HepG2 (cell line): ENCODE results near the gene DRAXIN. TPM values are rescaled to one million over a fixed set of nuclear protein-coding genes. Genes with fewer than 3 reads are reported as not detected.

Experiments
- ATAC-seq: fragments of 200-7000 bp; cut with Tn5 transposase; 3 replicates; pipeline ENCODE4 v1.9.1; 2020; ENCODE audit warnings: mild to moderate bottlenecking, moderate library complexity
- BruUV-seq: library from RNA; stranded (reverse); fragments of 400-500 nt; replicated peaks from 2 replicates; lab custom pipeline; 2021; lab: Mats Ljungman, UMichigan
- CTCF ChIA-PET: fragments of 300-600 bp; formaldehyde crosslinking; extraction: SDS; loops from one replicate; lab custom pipeline; 2021; ENCODE audit warnings: low total read pairs, inconsistent platforms, low intra/inter-chr PET ratio; lab: Yijun Ruan, JAX
- POLR2A ChIA-PET: fragments of 350-600 bp; sonication (Branson Sonifier 250); formaldehyde crosslinking; loops from one replicate; lab custom pipeline; 2020; ENCODE audit warnings: antibody characterized with exemption, inconsistent platforms; lab: Yijun Ruan, JAX
- DNase-seq: peaks from one replicate; pipeline ENCODE4 v3.0.0-alpha.2; 2015; ENCODE audit warnings: low spot score
- FAIRE-seq: peaks from 3 replicates; lab custom pipeline; 2011; peaks lifted over from hg19 to GRCh38; lab: Jason Lieb, UNC
- H2AFZ ChIP-seq: one replicate; pipeline ENCODE4 v1.6.1; 2011; ENCODE audit warnings: low read length, inconsistent platforms
- H3K27ac ChIP-seq: fragments of 300-600 bp; 3 replicates; pipeline ENCODE4 v1.8.0; 2011; ENCODE audit warnings: mixed run types, mild to moderate bottlenecking, mixed read lengths, low read length, inconsistent platforms; ENCODE audit not compliant: insufficient read depth; ENCODE audit errors: extremely low read length
- H3K27me3 ChIP-seq, 2 experiments: fragments of 200-600 bp in 1 of 2; 2 replicates in 1 of 2; 3 replicates in 1 of 2; pipeline versions ENCODE4 v1.6.0 to v1.8.0; 2011; ENCODE audit warnings: low read length in 2 of 2, mild to moderate bottlenecking in 2 of 2, moderate library complexity in 2 of 2, inconsistent platforms in 1 of 2; ENCODE audit not compliant: insufficient read depth in 2 of 2, control insufficient read depth in 1 of 2
- H3K36me3 ChIP-seq, 2 experiments: fragments of 200-600 bp in 1 of 2; replicated peaks in 1 of 2; 2 replicates in 1 of 2; 3 replicates in 1 of 2; pipeline versions ENCODE4 v1.5.1 to v1.8.0; 2011; ENCODE audit warnings: low read length in 2 of 2, inconsistent platforms in 1 of 2; ENCODE audit not compliant: insufficient read depth in 2 of 2, control insufficient read depth in 1 of 2
- H3K4me1 ChIP-seq: 2 replicates; pipeline ENCODE4 v1.5.1; 2012; ENCODE audit warnings: low read length, inconsistent platforms; ENCODE audit not compliant: insufficient read depth
- H3K4me2 ChIP-seq: 2 replicates; pipeline ENCODE4 v1.6.0; 2011; ENCODE audit warnings: low read depth, low read length, inconsistent platforms
- H3K4me3 ChIP-seq, 3 experiments: fragments of 200-600 bp in 1 of 3; sonication (generic), shearing (Covaris generic) in 1 of 3; replicated peaks in 1 of 3; 2 replicates each; pipeline ENCODE4 v1.5.1; 2011 to 2016; ENCODE audit warnings: low read length in 3 of 3, inconsistent platforms in 2 of 3, low read depth in 2 of 3, mild to moderate bottlenecking in 2 of 3, control low read depth in 1 of 3, mixed read lengths in 1 of 3; ENCODE audit not compliant: insufficient read depth in 1 of 3
- H3K79me2 ChIP-seq: one replicate; pipeline ENCODE4 v1.6.1; 2011; ENCODE audit warnings: low read length, inconsistent platforms; ENCODE audit not compliant: insufficient read depth
- H3K9ac ChIP-seq: 2 replicates; pipeline ENCODE4 v1.6.0; 2011; ENCODE audit warnings: mild to moderate bottlenecking, low read depth, low read length, inconsistent platforms; ENCODE audit not compliant: insufficient read depth
- H3K9me3 ChIP-seq: 2 replicates; pipeline ENCODE4 v1.5.1; 2012; ENCODE audit warnings: mild to moderate bottlenecking, low read length
- H4K20me1 ChIP-seq: 2 replicates; pipeline ENCODE4 v1.6.0; 2011; ENCODE audit warnings: inconsistent platforms, mild to moderate bottlenecking, low read length, moderate library complexity; ENCODE audit not compliant: insufficient read depth
- CC2D1A ChIP-seq: sonication (generic); formaldehyde crosslinking; IDR thresholded peaks from 2 replicates; pipeline ENCODE4 v1.8.1; 2023; ENCODE audit warnings: mild to moderate bottlenecking, missing genetic modification reagents
- POGK ChIP-seq: sonication (generic); formaldehyde crosslinking; conservative IDR thresholded peaks from 2 replicates; pipeline ENCODE4 v1.8.0; 2022; ENCODE audit warnings: mild to moderate bottlenecking, moderate library complexity, missing genetic modification reagents
- POLR2G ChIP-seq: fragments of 200-400 bp; formaldehyde crosslinking; IDR thresholded peaks from 2 replicates; pipeline ENCODE4 v1.6.1; 2018; ENCODE audit warnings: mild to moderate bottlenecking, low read depth, low read length, moderate library complexity
- PRPF4 ChIP-seq: fragments of 200-400 bp; formaldehyde crosslinking; IDR thresholded peaks from 2 replicates; pipeline ENCODE4 v1.6.1; 2016; ENCODE audit warnings: low read length, low read depth; ENCODE audit not compliant: poor library complexity, severe bottlenecking
- ZNF451 ChIP-seq: sonication (generic); formaldehyde crosslinking; IDR thresholded peaks from 2 replicates; pipeline ENCODE4 v1.5.0; 2020; ENCODE audit warnings: mild to moderate bottlenecking, missing genetic modification reagents
- ZNF83 ChIP-seq: sonication (generic); formaldehyde crosslinking; IDR thresholded peaks from 2 replicates; pipeline ENCODE4 v1.4.0; 2020; ENCODE audit warnings: missing genetic modification reagents, mild to moderate bottlenecking, borderline replicate concordance
- WGBS: methylation state at CpG from one replicate; pipeline ENCODE4 v1.1.6; 2017; ENCODE audit warnings: low lambda C conversion rate; 5-methylcytosine and 5-hydroxymethylcytosine counted together
- in situ Hi-C: cut with HindIII; loops from 2 replicates; pipeline ENCODE4 v1.10.0; 2017; ENCODE audit warnings: low pct_unique_long_range_greater_than_20kb; ENCODE audit not compliant: extremely low pct_ligation_motif_present
- intact Hi-C: fragments of 100-400 bp; cut with micrococcal nuclease; formaldehyde crosslinking; loops from one replicate; pipeline ENCODE4 v1.10.0; 2022; ENCODE audit not compliant: unreplicated experiment
- polyA plus RNA-seq, 8 experiments: library from polyadenylated mRNA; depleted of rRNA in 3 of 8; stranded (reverse) in 7 of 8; unstranded in 1 of 8; fragments of >200 nt; fragmentation: Illumina TruSeq in 4 of 8; extraction: Trizol in 4 of 8; gene quantifications; 2 replicates each; pipeline versions ENCODE4 v1.2.1 to v1.2.3, GENCODE V29; 2011 to 2016; ENCODE audit warnings: low read depth in 4 of 8, missing spikeins in 1 of 8, mixed read lengths in 1 of 8; ENCODE audit not compliant: insufficient read depth in 1 of 8
- total RNA-seq, 5 experiments: library from RNA; depleted of rRNA; stranded (reverse); fragments of >200 nt; fragmentation: Illumina TruSeq; extraction: Trizol; gene quantifications; 2 replicates each; pipeline ENCODE4 v1.2.3, GENCODE V29; 2016; ENCODE audit warnings: low read depth in 1 of 5
- TF ChIP-seq, protein P1 (sequence below): IDR thresholded peaks from 2 replicates; pipeline ENCODE4 v1.6.1; 2016; ENCODE audit warnings: low read depth, control low read depth
- TF ChIP-seq, protein P2 (sequence below): sonication (generic); formaldehyde crosslinking; IDR thresholded peaks from 2 replicates; pipeline ENCODE4 v1.4.0; 2020; ENCODE audit warnings: mild to moderate bottlenecking, missing genetic modification reagents
- TF ChIP-seq, protein P3 (sequence below): sonication (generic); formaldehyde crosslinking; IDR thresholded peaks from 2 replicates; pipeline ENCODE4 v1.4.0; 2020; ENCODE audit warnings: missing genetic modification reagents, borderline replicate concordance

The DRAXIN gene
- total and polyA plus RNA-seq, 2 of the 13 experiments (the other 11 are each of a cell fraction or from before 2014, with no cell fraction given): 0.02 TPM; not detected in 1

- TF ChIP-seq PRPF4 (no peak), POGK (CRISPR knock-in tag) (peak; percentile 82)
These were observed 10.3 kb upstream of the DRAXIN start, which contains the start of gene MAD2L2 (continued) for GRCh38 chr1:11681071-11681771.

GRCh38 chr1:11682287-11682771, 9.2 kb upstream of the DRAXIN start:
- no peak for FAIRE-seq
- H3K4me3 ChIP-seq: peak overlapping the region in 1 of 3 experiments; percentile 90; a peak in 1 of 6 replicates
- no peak overlapping the region for H2AFZ ChIP-seq
- H3K4me1 ChIP-seq: peaks cover 23% of the 10 kb centered on the region
- ATAC-seq: no peak
- peak overlapping the region; percentile 99; the same call in 1 of the 2 replicates for H3K4me2 ChIP-seq
- H3K36me3 ChIP-seq: peaks cover 0 to 5% of the 10 kb centered on the region in 2 experiments; a peak in 1 of 5 replicates
- H3K79me2 ChIP-seq: no peaks in the 10 kb centered on the region
- BruUV-seq: no TSS peak
- ChIA-PET CTCF (no interaction called here), POLR2A (interaction anchor here (0.7 to 2.5 kb wide), 3 partner anchors 11 to 29 kb away, joined by 3 to 16 read pairs (median 3); no protein-coding TSS in a partner anchor)
- H4K20me1 ChIP-seq: no peaks in the 10 kb centered on the region
- H3K27me3 ChIP-seq: peaks cover 3 to 39% of the 10 kb centered on the region in 2 experiments; a peak in 4 of 5 replicates
- no peak overlapping the region for H3K27ac ChIP-seq
- DNase-seq: no peak
- H3K9me3 ChIP-seq: no peaks in the 10 kb centered on the region
- in situ Hi-C loops (no loop called here), intact Hi-C loops (no loop called here)
- 20% methylated on average over 7 of the region's 7 CpGs for WGBS
- H3K9ac ChIP-seq: no peak overlapping the region
- TF ChIP-seq, protein P1, sequence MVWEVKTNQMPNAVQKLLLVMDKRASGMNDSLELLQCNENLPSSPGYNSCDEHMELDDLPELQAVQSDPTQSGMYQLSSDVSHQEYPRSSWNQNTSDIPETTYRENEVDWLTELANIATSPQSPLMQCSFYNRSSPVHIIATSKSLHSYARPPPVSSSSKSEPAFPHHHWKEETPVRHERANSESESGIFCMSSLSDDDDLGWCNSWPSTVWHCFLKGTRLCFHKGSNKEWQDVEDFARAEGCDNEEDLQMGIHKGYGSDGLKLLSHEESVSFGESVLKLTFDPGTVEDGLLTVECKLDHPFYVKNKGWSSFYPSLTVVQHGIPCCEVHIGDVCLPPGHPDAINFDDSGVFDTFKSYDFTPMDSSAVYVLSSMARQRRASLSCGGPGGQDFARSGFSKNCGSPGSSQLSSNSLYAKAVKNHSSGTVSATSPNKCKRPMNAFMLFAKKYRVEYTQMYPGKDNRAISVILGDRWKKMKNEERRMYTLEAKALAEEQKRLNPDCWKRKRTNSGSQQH (CRISPR knock-in tag): no peak
- TF ChIP-seq CC2D1A: no peak
- TF ChIP-seq, protein P2, sequence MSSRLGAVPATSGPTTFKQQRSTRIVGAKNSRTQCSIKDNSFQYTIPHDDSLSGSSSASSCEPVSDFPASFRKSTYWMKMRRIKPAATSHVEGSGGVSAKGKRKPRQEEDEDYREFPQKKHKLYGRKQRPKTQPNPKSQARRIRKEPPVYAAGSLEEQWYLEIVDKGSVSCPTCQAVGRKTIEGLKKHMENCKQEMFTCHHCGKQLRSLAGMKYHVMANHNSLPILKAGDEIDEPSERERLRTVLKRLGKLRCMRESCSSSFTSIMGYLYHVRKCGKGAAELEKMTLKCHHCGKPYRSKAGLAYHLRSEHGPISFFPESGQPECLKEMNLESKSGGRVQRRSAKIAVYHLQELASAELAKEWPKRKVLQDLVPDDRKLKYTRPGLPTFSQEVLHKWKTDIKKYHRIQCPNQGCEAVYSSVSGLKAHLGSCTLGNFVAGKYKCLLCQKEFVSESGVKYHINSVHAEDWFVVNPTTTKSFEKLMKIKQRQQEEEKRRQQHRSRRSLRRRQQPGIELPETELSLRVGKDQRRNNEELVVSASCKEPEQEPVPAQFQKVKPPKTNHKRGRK: no peak
- no peak for TF ChIP-seq ZNF83 (CRISPR knock-in tag)
- no peak for TF ChIP-seq POLR2G
- TF ChIP-seq, protein P3, sequence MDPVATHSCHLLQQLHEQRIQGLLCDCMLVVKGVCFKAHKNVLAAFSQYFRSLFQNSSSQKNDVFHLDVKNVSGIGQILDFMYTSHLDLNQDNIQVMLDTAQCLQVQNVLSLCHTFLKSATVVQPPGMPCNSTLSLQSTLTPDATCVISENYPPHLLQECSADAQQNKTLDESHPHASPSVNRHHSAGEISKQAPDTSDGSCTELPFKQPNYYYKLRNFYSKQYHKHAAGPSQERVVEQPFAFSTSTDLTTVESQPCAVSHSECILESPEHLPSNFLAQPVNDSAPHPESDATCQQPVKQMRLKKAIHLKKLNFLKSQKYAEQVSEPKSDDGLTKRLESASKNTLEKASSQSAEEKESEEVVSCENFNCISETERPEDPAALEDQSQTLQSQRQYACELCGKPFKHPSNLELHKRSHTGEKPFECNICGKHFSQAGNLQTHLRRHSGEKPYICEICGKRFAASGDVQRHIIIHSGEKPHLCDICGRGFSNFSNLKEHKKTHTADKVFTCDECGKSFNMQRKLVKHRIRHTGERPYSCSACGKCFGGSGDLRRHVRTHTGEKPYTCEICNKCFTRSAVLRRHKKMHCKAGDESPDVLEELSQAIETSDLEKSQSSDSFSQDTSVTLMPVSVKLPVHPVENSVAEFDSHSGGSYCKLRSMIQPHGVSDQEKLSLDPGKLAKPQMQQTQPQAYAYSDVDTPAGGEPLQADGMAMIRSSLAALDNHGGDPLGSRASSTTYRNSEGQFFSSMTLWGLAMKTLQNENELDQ (CRISPR knock-in tag): no peak
- TF ChIP-seq ZNF451 (CRISPR knock-in tag): no peak
